Thoracic aorta (tissue), 2 donors: ENCODE results near the gene LGALS12. TPM values are rescaled to one million over a fixed set of nuclear protein-coding genes. Genes with fewer than 3 reads are reported as not detected.

Source experiments
- ATAC-seq: fragments of 150-250 bp; one replicate; pipeline ENCODE4 v1.8.0; 2017; ENCODE audit warnings: low read depth; ENCODE audit not compliant: insufficient number of reproducible peaks, low FRiP score
- DNase-seq: peaks from one replicate; pipeline ENCODE4 v3.0.0-alpha.2; 2020; ENCODE audit warnings: low spot score
- H3K27ac ChIP-seq, 2 donors: fragments of 200-600 bp; sonication (generic); 1 replicate in 1 of 2; 2 replicates in 1 of 2; pipeline ENCODE4 v1.5.1; 2016; ENCODE audit warnings: mild to moderate bottlenecking in 2 of 2, moderate library complexity in 2 of 2
- H3K27me3 ChIP-seq: fragments of 200-600 bp; sonication (generic); replicated peaks from 2 replicates; pipeline ENCODE4 v1.6.0; 2016; ENCODE audit warnings: mild to moderate bottlenecking; ENCODE audit not compliant: insufficient read depth
- H3K36me3 ChIP-seq: fragments of 200-600 bp; sonication (generic); one replicate; pipeline ENCODE4 v1.5.1; 2016
- H3K4me1 ChIP-seq, 2 donors: fragments of 200-600 bp; sonication (generic); 1 replicate in 1 of 2; 2 replicates in 1 of 2; pipeline versions ENCODE4 v1.5.1 to v1.6.0; 2016; ENCODE audit warnings: low read depth in 2 of 2, mild to moderate bottlenecking in 1 of 2; ENCODE audit not compliant: control insufficient read depth in 1 of 2
- H3K4me3 ChIP-seq: fragments of 200-600 bp; sonication (generic); 2 replicates; pipeline ENCODE4 v1.5.1; 2016; ENCODE audit warnings: mild to moderate bottlenecking
- H3K9me3 ChIP-seq: fragments of 200-600 bp; sonication (generic); 2 replicates; pipeline ENCODE4 v1.5.1; 2016
- CTCF ChIP-seq: fragments of 200-600 bp; sonication (generic); IDR thresholded peaks from one replicate; pipeline ENCODE4 v1.5.1; 2019; ENCODE audit warnings: antibody characterized with exemption
- total RNA-seq, 2 donors: library from RNA; depleted of rRNA; stranded (reverse); fragments of >200 nt; gene quantifications; one replicate each; pipeline versions ENCODE4 v1.1.0 to v1.2.3, GENCODE V29; 2016

The LGALS12 gene
- under 1 TPM in 1 of 2 donors, not detected in 1; 0.54 TPM for total RNA-seq

- DNase-seq, result no peak
- no peaks in the 10 kb centered on the region for H3K27me3 ChIP-seq
- peaks cover 3 to 21% of the 10 kb centered on the region in 2 donors for H3K4me1 ChIP-seq
- no peak within 1 kb of the TSS for H3K4me3 ChIP-seq
- no peaks in the 10 kb centered on the region for H3K36me3 ChIP-seq
- no peaks in the 10 kb centered on the region for H3K9me3 ChIP-seq
- H3K27ac ChIP-seq, result no peak within 1 kb of the TSS
- TF ChIP-seq CTCF, result no peak
- no peak for ATAC-seq
These were observed at the start of gene LGALS12 for GRCh38 chr11:63505857-63506528. TSS of gene LGALS12 (plus strand) at chr11:63506084. CDS start at chr11:63506459, 375 bp downstream.

DNA sequence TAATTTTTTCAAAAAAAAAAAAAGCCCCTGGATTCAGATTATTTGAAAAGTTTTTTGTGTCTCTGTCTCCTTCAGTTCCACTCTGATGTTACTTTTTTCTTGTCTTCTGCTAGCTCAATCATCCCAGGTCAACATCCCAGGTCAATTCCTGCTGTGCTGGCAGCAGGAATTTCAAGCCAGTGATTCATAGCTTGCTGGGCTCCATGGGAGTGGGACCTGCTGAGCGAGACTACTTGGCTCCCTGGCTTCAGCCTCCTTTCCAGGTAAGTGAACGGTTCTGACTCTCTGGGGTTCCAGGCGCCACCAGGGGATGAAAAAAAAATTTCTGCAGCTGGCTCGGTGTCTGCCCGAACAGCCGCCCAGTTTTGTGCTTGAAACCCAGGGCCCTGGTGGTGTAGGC is 46.3 kb upstream of the LGALS12 start:
- Histone ChIP-seq H3K4me1 (no peaks in the 10 kb centered on the region), H3K4me3 (no peak overlapping the region), H3K9me3 (no peaks in the 10 kb centered on the region), H3K27ac (no peak overlapping the region), H3K36me3 (no peaks in the 10 kb centered on the region), H3K27me3 (no peaks in the 10 kb centered on the region)
- DNase-seq, result no peak
- no peak for ATAC-seq
- no peak for TF ChIP-seq CTCF

GRCh38 chr11:63462137-63462536 is 43.7 kb upstream of the LGALS12 start:
- H3K9me3 ChIP-seq, result no peaks in the 10 kb centered on the region
- no peaks in the 10 kb centered on the region for H3K36me3 ChIP-seq
- no peak for TF ChIP-seq CTCF
- ATAC-seq (no peak), DNase-seq (no peak)
- no peak overlapping the region for H3K27ac ChIP-seq
- H3K4me1 ChIP-seq, result no peaks in the 10 kb centered on the region
- no peaks in the 10 kb centered on the region for H3K27me3 ChIP-seq
- H3K4me3 ChIP-seq, result no peak overlapping the region

DNA sequence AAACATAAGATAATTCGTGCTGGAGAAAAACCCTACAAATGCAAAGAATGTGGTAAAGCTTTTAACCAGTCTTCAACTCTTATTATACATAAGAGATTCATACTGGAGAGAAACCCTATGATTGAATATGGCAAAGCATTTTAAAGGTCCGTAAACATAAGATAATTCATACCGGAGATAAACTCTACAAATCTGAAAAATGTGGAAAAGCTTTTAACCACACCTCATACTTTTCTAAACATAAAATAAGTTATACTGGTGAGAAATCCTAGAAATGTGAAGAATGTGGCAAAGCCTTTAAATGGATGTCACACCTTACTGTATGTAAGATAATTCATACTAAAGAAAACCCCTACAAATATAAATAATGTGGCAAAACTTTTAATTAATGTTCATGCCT is 35.6 kb upstream of the LGALS12 start:
- Histone ChIP-seq H3K27me3 (no peaks in the 10 kb centered on the region), H3K4me3 (no peak overlapping the region), H3K9me3 (peaks cover 8% of the 10 kb centered on the region), H3K4me1 (no peaks in the 10 kb centered on the region), H3K27ac (no peak overlapping the region), H3K36me3 (no peaks in the 10 kb centered on the region)
- ATAC-seq, result no peak
- TF ChIP-seq CTCF, result no peak
- no peak for DNase-seq

GRCh38 chr11:63472372-63472771 is 33.5 kb upstream of the LGALS12 start:
- H3K4me3 ChIP-seq, result no peak overlapping the region
- ATAC-seq (no peak), DNase-seq (no peak)
- peaks cover 21% of the 10 kb centered on the region for H3K9me3 ChIP-seq
- no peaks in the 10 kb centered on the region for H3K36me3 ChIP-seq
- H3K4me1 ChIP-seq, result no peaks in the 10 kb centered on the region
- no peaks in the 10 kb centered on the region for H3K27me3 ChIP-seq
- no peak overlapping the region for H3K27ac ChIP-seq
- no peak for TF ChIP-seq CTCF
